NCI-H1694 (cell line): Measurements from ENCODE around the gene ARL16.

Source experiments
- DNase-seq: peaks from one replicate; lab custom pipeline; 2025; lab: John Stamatoyannopoulos, UW

ARL16 gene

GRCh38 chr17:81712468-81713003 is 28.9 kb upstream of the ARL16 start:
- no peak for DNase-seq

GRCh38 chr17:81711814-81712467 is 28.3 kb upstream of the ARL16 start, which contains the start of gene SLC25A10:
SLC25A10 (plus strand) TSS chr17:81712284; CDS start chr17:81712427, 143 bp downstream.
- DNase-seq = no peak

GRCh38 chr17:81710514-81711308 is 27.1 kb upstream of the ARL16 start:
- no peak for DNase-seq

GRCh38 chr17:81708739-81709185 is 25.2 kb upstream of the ARL16 start:
- no peak for DNase-seq

GRCh38 chr17:81707725-81708646 is 24.4 kb upstream of the ARL16 start:
- no peak for DNase-seq

GRCh38 chr17:81706757-81707624 is 23.4 kb upstream of the ARL16 start:
- no peak for DNase-seq

GRCh38 chr17:81706232-81706611 is 22.6 kb upstream of the ARL16 start:
- no peak for DNase-seq

- DNase-seq = no peak
Measured at GRCh38 chr17:81705518-81706231, 22.1 kb upstream of the ARL16 start.

GRCh38 chr17:81703747-81704654 is 20.4 kb upstream of the ARL16 start:
- DNase-seq = no peak

GRCh38 chr17:81702934-81703746 is 19.5 kb upstream of the ARL16 start, which contains the start of gene MRPL12:
MRPL12 (plus strand) TSS chr17:81703367; CDS start chr17:81703502, 135 bp downstream.
- DNase-seq = peak; percentile 90

- DNase-seq = no peak
Measured at GRCh38 chr17:81701288-81702071, 17.9 kb upstream of the ARL16 start.

- no peak for DNase-seq
Measured at GRCh38 chr17:81700353-81701287, 17.0 kb upstream of the ARL16 start.

- DNase-seq = no peak
Measured at GRCh38 chr17:81697261-81698044, 13.9 kb upstream of the ARL16 start.

- peak; percentile 82 for DNase-seq
Measured at GRCh38 chr17:81696218-81696941, 12.8 kb upstream of the ARL16 start.

GRCh38 chr17:81695801-81696200 is 12.2 kb upstream of the ARL16 start:
- DNase-seq = no peak
